WTC11 (cell line): ENCODE measurements around the gene CORO1A.

Experiments used
- NFATC4 ChIP-seq: fragments of 250-450 bp; sonication (Bioruptor Pico); IDR thresholded peaks from 2 replicates; pipeline ENCODE4 v1.9.0; 2021; ENCODE audit warnings: mild to moderate bottlenecking
- NR2C2 ChIP-seq: sonication (generic); formaldehyde crosslinking; IDR thresholded peaks from 2 replicates; pipeline ENCODE4 v1.8.0; 2022; ENCODE audit warnings: mild to moderate bottlenecking, missing genetic modification reagents
- TF ChIP-seq, protein P1 (sequence below): fragments of 200-600 bp; IDR thresholded peaks from 2 replicates; pipeline ENCODE4 v1.8.0; 2022; ENCODE audit warnings: antibody characterized with exemption

DNA sequence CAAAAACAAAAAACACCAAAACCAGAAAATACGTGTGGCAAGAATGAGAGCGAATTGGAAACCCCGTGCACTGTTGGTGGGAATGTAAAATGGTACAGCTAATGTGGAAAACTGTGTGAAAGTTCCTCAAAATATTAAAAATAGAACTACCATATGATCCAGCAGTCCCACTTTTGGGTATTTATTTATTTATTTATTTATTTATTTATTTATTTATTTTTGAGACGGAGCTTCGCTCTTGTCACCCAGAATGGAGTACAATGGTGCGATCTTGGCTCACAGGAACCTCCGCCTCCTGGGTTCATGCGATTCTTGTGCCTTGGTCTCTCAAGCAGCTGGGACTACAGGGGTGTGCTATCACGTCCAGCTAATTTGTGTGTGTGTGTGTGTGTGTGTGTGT lies 30.9 kb upstream of the CORO1A start:
- TF ChIP-seq, protein P1, sequence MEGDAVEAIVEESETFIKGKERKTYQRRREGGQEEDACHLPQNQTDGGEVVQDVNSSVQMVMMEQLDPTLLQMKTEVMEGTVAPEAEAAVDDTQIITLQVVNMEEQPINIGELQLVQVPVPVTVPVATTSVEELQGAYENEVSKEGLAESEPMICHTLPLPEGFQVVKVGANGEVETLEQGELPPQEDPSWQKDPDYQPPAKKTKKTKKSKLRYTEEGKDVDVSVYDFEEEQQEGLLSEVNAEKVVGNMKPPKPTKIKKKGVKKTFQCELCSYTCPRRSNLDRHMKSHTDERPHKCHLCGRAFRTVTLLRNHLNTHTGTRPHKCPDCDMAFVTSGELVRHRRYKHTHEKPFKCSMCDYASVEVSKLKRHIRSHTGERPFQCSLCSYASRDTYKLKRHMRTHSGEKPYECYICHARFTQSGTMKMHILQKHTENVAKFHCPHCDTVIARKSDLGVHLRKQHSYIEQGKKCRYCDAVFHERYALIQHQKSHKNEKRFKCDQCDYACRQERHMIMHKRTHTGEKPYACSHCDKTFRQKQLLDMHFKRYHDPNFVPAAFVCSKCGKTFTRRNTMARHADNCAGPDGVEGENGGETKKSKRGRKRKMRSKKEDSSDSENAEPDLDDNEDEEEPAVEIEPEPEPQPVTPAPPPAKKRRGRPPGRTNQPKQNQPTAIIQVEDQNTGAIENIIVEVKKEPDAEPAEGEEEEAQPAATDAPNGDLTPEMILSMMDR = no peak
- TF ChIP-seq NFATC4 (CRISPR knock-in tag) (no peak), NR2C2 (CRISPR knock-in tag) (no peak)
